ENCODE results near the gene PDCD6IP.

DNA sequence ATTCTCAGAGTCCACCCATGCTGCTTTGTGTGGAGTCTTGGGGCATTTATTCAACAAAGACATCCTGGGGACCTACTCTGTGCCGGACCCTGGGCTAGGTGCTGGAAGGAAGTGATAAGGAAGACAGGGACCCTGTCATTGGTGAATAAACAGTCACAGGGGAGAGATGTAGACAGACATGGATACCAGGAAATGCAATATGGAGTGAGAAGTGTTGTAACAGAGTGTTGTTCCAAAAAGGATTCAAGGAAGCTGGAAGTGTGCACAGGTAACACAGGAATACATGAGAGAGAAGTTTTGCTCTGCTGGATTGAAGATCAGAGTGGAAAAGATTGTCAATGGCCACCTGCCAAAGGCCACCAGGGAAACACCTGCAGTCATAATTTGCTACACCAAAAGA is 89.0 kb downstream of the PDCD6IP start:
- no peak for TF ChIP-seq CTCF (IDR thresholded peaks at IDR 0.05)
- no peak for TF ChIP-seq POLR2A (IDR thresholded peaks at IDR 0.05)
